Epithelial cell of esophagus (primary cell): ENCODE measurements around the gene TATDN2.

Source experiments
- DNase-seq: peaks from one replicate; pipeline ENCODE4 v3.0.0; 2010; ENCODE audit warnings: low read depth
- H3K4me3 ChIP-seq: 2 replicates; pipeline ENCODE4 v1.5.1; 2011; ENCODE audit warnings: mild to moderate bottlenecking, low read length, control low read depth
- CTCF ChIP-seq: IDR thresholded peaks from 2 replicates; pipeline ENCODE4 v1.5.1; 2011; ENCODE audit warnings: low read depth, mild to moderate bottlenecking, low read length, control low read depth, inconsistent platforms; ENCODE audit not compliant: insufficient read depth; ENCODE audit errors: missing control alignments

The TATDN2 gene

GRCh38 chr3:10286133-10286524 lies 37.9 kb downstream of the TATDN2 start:
- DNase-seq = no peak
- no peak overlapping the region for H3K4me3 ChIP-seq
- TF ChIP-seq CTCF = no peak

- H3K4me3 ChIP-seq = no peak overlapping the region
- peak; percentile 65 for DNase-seq
- TF ChIP-seq CTCF = peak; percentile 38
Measured at GRCh38 chr3:10286596-10287295, 38.5 kb downstream of the TATDN2 start.

GRCh38 chr3:10287936-10288574 lies 39.8 kb downstream of the TATDN2 start:
- no peak for DNase-seq
- no peak overlapping the region for H3K4me3 ChIP-seq
- TF ChIP-seq CTCF = no peak

- DNase-seq = no peak
- TF ChIP-seq CTCF = no peak
- H3K4me3 ChIP-seq = no peak overlapping the region
Measured at GRCh38 chr3:10288575-10288960, 40.3 kb downstream of the TATDN2 start.

- DNase-seq = no peak
- no peak overlapping the region for H3K4me3 ChIP-seq
- no peak for TF ChIP-seq CTCF
Measured at GRCh38 chr3:10289077-10289476, 40.8 kb downstream of the TATDN2 start.

GRCh38 chr3:10289787-10290355 lies 41.6 kb downstream of the TATDN2 start:
- H3K4me3 ChIP-seq = no peak overlapping the region
- no peak for DNase-seq
- no peak for TF ChIP-seq CTCF
